Measurements from ENCODE around the gene MOV10. TPM values are rescaled to one million over a fixed set of nuclear protein-coding genes. Genes with fewer than 3 reads are reported as not detected.

Gene MOV10
- polyA plus RNA-seq, 1 of the 3 experiments (the other 2 are of a cell fraction), result 87.4 TPM

- POLR2A ChIA-PET, result no interaction called here
- H3K27ac ChIP-seq (ENCODE audit: low read depth in 2 of 2, low read length in 1 of 2), result no peak overlapping the region
- H3K36me3 ChIP-seq (replicated peaks in 1 of 2; ENCODE audit: control insufficient read depth in 1 of 2, insufficient read depth in 2 of 2, low read length in 1 of 2), result peaks cover 3 to 16% of the 10 kb centered on the region in 2 experiments
These were observed 48.3 kb upstream of the MOV10 start for GRCh38 chr1:112626193-112626592.

More at GRCh38 chr1:112626193-112626592, 48.3 kb upstream of the MOV10 start:
- H3K4me3 ChIP-seq (ENCODE audit: low read depth in 2 of 2, low read length in 1 of 2), result no peak overlapping the region
- H3K9me3 ChIP-seq, result no peaks in the 10 kb centered on the region
- no peak overlapping the region for H3K9ac ChIP-seq
- H3K79me2 ChIP-seq (ENCODE audit: insufficient read depth), result peaks cover 100% of the 10 kb centered on the region
- peaks cover 95% of the 10 kb centered on the region for H4K20me1 ChIP-seq (ENCODE audit: insufficient read depth)
- H3K27me3 ChIP-seq (ENCODE audit: insufficient read depth), result no peaks in the 10 kb centered on the region
- DNase-seq, result no peak
- peaks cover 7 to 15% of the 10 kb centered on the region in 2 experiments; a peak in 3 of 4 replicates for H3K4me1 ChIP-seq (ENCODE audit: control insufficient read depth in 1 of 2, insufficient read depth in 2 of 2, low read depth in 1 of 2, low read length in 1 of 2)
- H2AFZ ChIP-seq (ENCODE audit: low read depth), result no peak overlapping the region
- H3K9me2 ChIP-seq, result no peaks in the 10 kb centered on the region
- CTCF ChIA-PET, result interaction anchor here (0.8 kb wide), 1 partner anchor 124 kb away, joined by 4 read pairs; no protein-coding TSS in a partner anchor
- peak overlapping the region; percentile 18; the same call in 1 of the 2 replicates for H3K4me2 ChIP-seq
- H3F3A ChIP-seq (replicated peaks; ENCODE audit: insufficient read depth), result peaks cover 11% of the 10 kb centered on the region
- TF ChIP-seq JUND (IDR thresholded peaks at IDR 0.05), result no peak
- TF ChIP-seq FOXM1 (IDR thresholded peaks at IDR 0.05; ENCODE audit: low read depth), result no peak
- TF ChIP-seq YY1 (IDR thresholded peaks at IDR 0.05; ENCODE audit: low read depth), result no peak
- no peak for TF ChIP-seq POLR2AphosphoS5 (IDR thresholded peaks at IDR 0.05; ENCODE audit: low read depth, low read length)
- TF ChIP-seq CHD2 (IDR thresholded peaks at IDR 0.05; ENCODE audit: low read length, partially characterized antibody), result no peak
- no peak for TF ChIP-seq REST (IDR thresholded peaks at IDR 0.05; ENCODE audit: low read depth, low read length)
- TF ChIP-seq, protein P1, sequence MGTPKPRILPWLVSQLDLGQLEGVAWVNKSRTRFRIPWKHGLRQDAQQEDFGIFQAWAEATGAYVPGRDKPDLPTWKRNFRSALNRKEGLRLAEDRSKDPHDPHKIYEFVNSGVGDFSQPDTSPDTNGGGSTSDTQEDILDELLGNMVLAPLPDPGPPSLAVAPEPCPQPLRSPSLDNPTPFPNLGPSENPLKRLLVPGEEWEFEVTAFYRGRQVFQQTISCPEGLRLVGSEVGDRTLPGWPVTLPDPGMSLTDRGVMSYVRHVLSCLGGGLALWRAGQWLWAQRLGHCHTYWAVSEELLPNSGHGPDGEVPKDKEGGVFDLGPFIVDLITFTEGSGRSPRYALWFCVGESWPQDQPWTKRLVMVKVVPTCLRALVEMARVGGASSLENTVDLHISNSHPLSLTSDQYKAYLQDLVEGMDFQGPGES (IDR thresholded peaks at IDR 0.05; ENCODE audit: low read depth, low read length), result no peak
- TF ChIP-seq SMC3 (IDR thresholded peaks at IDR 0.05; ENCODE audit: low read depth, low read length), result no peak
- no peak for TF ChIP-seq RCOR1 (IDR thresholded peaks at IDR 0.05; ENCODE audit: low read length)
- TF ChIP-seq, protein P2, sequence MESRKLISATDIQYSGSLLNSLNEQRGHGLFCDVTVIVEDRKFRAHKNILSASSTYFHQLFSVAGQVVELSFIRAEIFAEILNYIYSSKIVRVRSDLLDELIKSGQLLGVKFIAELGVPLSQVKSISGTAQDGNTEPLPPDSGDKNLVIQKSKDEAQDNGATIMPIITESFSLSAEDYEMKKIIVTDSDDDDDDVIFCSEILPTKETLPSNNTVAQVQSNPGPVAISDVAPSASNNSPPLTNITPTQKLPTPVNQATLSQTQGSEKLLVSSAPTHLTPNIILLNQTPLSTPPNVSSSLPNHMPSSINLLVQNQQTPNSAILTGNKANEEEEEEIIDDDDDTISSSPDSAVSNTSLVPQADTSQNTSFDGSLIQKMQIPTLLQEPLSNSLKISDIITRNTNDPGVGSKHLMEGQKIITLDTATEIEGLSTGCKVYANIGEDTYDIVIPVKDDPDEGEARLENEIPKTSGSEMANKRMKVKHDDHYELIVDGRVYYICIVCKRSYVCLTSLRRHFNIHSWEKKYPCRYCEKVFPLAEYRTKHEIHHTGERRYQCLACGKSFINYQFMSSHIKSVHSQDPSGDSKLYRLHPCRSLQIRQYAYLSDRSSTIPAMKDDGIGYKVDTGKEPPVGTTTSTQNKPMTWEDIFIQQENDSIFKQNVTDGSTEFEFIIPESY (IDR thresholded peaks at IDR 0.05; ENCODE audit: borderline replicate concordance, low read depth), result no peak
- TF ChIP-seq RXRA (IDR thresholded peaks at IDR 0.05; ENCODE audit: borderline replicate concordance, low read depth), result no peak
- no peak for TF ChIP-seq TCF12 (IDR thresholded peaks at IDR 0.05)
- no peak for TF ChIP-seq MEF2A (IDR thresholded peaks at IDR 0.05; ENCODE audit: borderline replicate concordance, low read depth)
- no peak for TF ChIP-seq TEAD4 (IDR thresholded peaks at IDR 0.05; ENCODE audit: borderline replicate concordance, insufficient read depth)
- no peak for TF ChIP-seq EZH2phosphoT487 (IDR thresholded peaks at IDR 0.05; ENCODE audit: borderline replicate concordance, low read depth)
- TF ChIP-seq MAX (IDR thresholded peaks at IDR 0.05; ENCODE audit: low read depth), result no peak
- no peak for TF ChIP-seq RFX5 (IDR thresholded peaks at IDR 0.05; ENCODE audit: low read length)
- TF ChIP-seq EP300 (IDR thresholded peaks at IDR 0.05; ENCODE audit: borderline replicate concordance in 1 of 2, low read depth in 1 of 2, low read length in 1 of 2), result no peak
- no peak for TF ChIP-seq CTCF (IDR thresholded peaks at IDR 0.05)
- TF ChIP-seq USF1 (IDR thresholded peaks at IDR 0.05; ENCODE audit: borderline replicate concordance, low read depth), result no peak
- WGBS (ENCODE audit: low lambda C conversion rate), result 98% methylated on average over 5 of the region's 5 CpGs
